Subcutaneous adipose tissue (tissue), 4 donors: Measurements from ENCODE around the gene PRAC1. TPM values are rescaled to one million over a fixed set of nuclear protein-coding genes. Genes with fewer than 3 reads are reported as not detected.

Experiments
- CTCF ChIP-seq: fragments of 450-650 bp; IDR thresholded peaks from one replicate; pipeline ENCODE4 v1.5.1; 2016; ENCODE audit warnings: low read depth, mild to moderate bottlenecking, control low read depth, antibody characterized with exemption, moderate library complexity
- total RNA-seq, 4 donors: library from RNA; depleted of rRNA; stranded (reverse); fragments of >200 nt; gene quantifications; one replicate each; pipeline ENCODE4 v1.1.0, GENCODE V29; 2016

Gene PRAC1
- total RNA-seq, 4 donors from 2014 or later: not detected

GRCh38 chr17:48727415-48728175 is 5.3 kb upstream of the PRAC1 start:
- TF ChIP-seq CTCF: no peak

GRCh38 chr17:48726916-48727286 is 4.6 kb upstream of the PRAC1 start:
- TF ChIP-seq CTCF: no peak

GRCh38 chr17:48726114-48726915 is 4.0 kb upstream of the PRAC1 start:
- TF ChIP-seq CTCF: no peak

- TF ChIP-seq CTCF: no peak
Measured at GRCh38 chr17:48725288-48726064, 3.2 kb upstream of the PRAC1 start.

GRCh38 chr17:48725004-48725287 is 2.6 kb upstream of the PRAC1 start:
- no peak for TF ChIP-seq CTCF

- TF ChIP-seq CTCF: no peak
Measured at GRCh38 chr17:48724251-48725003, 2.1 kb upstream of the PRAC1 start.
